GM19240 (cell line): Measurements from ENCODE around the gene OPCML.

Experiments used
- DNase-seq: peaks from one replicate; pipeline ENCODE4 v3.0.0; 2011; ENCODE audit warnings: low spot score; ENCODE audit not compliant: insufficient read length

The OPCML gene

GRCh38 chr11:132453406-132453805 lies 1078.9 kb downstream of the OPCML start:
- no peak for DNase-seq

- DNase-seq = no peak
These were observed 1079.7 kb downstream of the OPCML start for GRCh38 chr11:132452616-132453015.

GRCh38 chr11:132451942-132452601 lies 1080.2 kb downstream of the OPCML start:
- no peak for DNase-seq

- DNase-seq = no peak
These were observed 1081.7 kb downstream of the OPCML start for GRCh38 chr11:132450631-132451030.

GRCh38 chr11:132448334-132448995 lies 1083.8 kb downstream of the OPCML start:
- DNase-seq = no peak

- DNase-seq = no peak
These were observed 1084.5 kb downstream of the OPCML start for GRCh38 chr11:132447761-132448160.

GRCh38 chr11:132445859-132446291 lies 1086.4 kb downstream of the OPCML start:
- no peak for DNase-seq

- no peak for DNase-seq
These were observed 1087.4 kb downstream of the OPCML start for GRCh38 chr11:132444911-132445310.

GRCh38 chr11:132439711-132440255 lies 1092.5 kb downstream of the OPCML start:
- no peak for DNase-seq

GRCh38 chr11:132438418-132438817 lies 1093.9 kb downstream of the OPCML start:
- no peak for DNase-seq

- DNase-seq = no peak
These were observed 1101.8 kb downstream of the OPCML start for GRCh38 chr11:132430429-132431062.

GRCh38 chr11:132429685-132430084 lies 1102.6 kb downstream of the OPCML start:
- no peak for DNase-seq

GRCh38 chr11:132427611-132428010 lies 1104.7 kb downstream of the OPCML start:
- no peak for DNase-seq

- no peak for DNase-seq
These were observed 1107.9 kb downstream of the OPCML start for GRCh38 chr11:132424433-132424832.

- no peak for DNase-seq
These were observed 1109.0 kb downstream of the OPCML start for GRCh38 chr11:132423266-132423665.

- no peak for DNase-seq
These were observed 1109.6 kb downstream of the OPCML start for GRCh38 chr11:132422722-132423121.

GRCh38 chr11:132421555-132421954 lies 1110.7 kb downstream of the OPCML start:
- DNase-seq = no peak

GRCh38 chr11:132414451-132414850 lies 1117.8 kb downstream of the OPCML start:
- no peak for DNase-seq

GRCh38 chr11:132410383-132410782 lies 1121.9 kb downstream of the OPCML start:
- DNase-seq = no peak

- no peak for DNase-seq
These were observed 1122.5 kb downstream of the OPCML start for GRCh38 chr11:132409573-132410355.

GRCh38 chr11:132408877-132409276 lies 1123.4 kb downstream of the OPCML start:
- no peak for DNase-seq

GRCh38 chr11:132405728-132406127 lies 1126.6 kb downstream of the OPCML start:
- DNase-seq = no peak
